WERI-Rb-1 (cell line): Measurements from ENCODE around the gene DGAT2L6.

Experiments
- DNase-seq: peaks from one replicate; pipeline ENCODE4 v3.0.0-alpha.2; 2020
- H3K27ac ChIP-seq: fragments of 250-450 bp; sonication (Bioruptor Pico); 2 replicates; pipeline ENCODE4 v1.5.1; 2020; ENCODE audit warnings: mild to moderate bottlenecking, moderate library complexity
- H3K27me3 ChIP-seq: fragments of 250-450 bp; sonication (Bioruptor Pico); 2 replicates; pipeline ENCODE4 v1.5.1; 2021; ENCODE audit warnings: mild to moderate bottlenecking, low read depth, moderate library complexity; ENCODE audit not compliant: insufficient read depth, severe bottlenecking
- H3K36me3 ChIP-seq: fragments of 250-450 bp; sonication (Bioruptor Pico); 2 replicates; pipeline ENCODE4 v1.5.1; 2020; ENCODE audit warnings: mild to moderate bottlenecking, moderate library complexity
- H3K4me3 ChIP-seq: 2 replicates; pipeline ENCODE4 v1.5.1; 2011; ENCODE audit warnings: low read depth, mild to moderate bottlenecking, control low read depth, low read length
- H3K9me3 ChIP-seq: fragments of 250-450 bp; sonication (Bioruptor Pico); 2 replicates; pipeline ENCODE4 v1.5.1; 2021; ENCODE audit warnings: mild to moderate bottlenecking, moderate library complexity; ENCODE audit not compliant: severe bottlenecking
- CTCF ChIP-seq: IDR thresholded peaks from 2 replicates; pipeline ENCODE4 v1.5.1; 2011; ENCODE audit warnings: low read depth, mild to moderate bottlenecking, control low read depth, inconsistent platforms, low read length

Gene DGAT2L6

GRCh38 chrX:70166601-70167590, 10.4 kb upstream of the DGAT2L6 start:
- TF ChIP-seq CTCF = no peak
- no peak overlapping the region for H3K4me3 ChIP-seq
- H3K36me3 ChIP-seq = peaks cover 4% of the 10 kb centered on the region; the same call in 1 of the 2 replicates
- no peaks in the 10 kb centered on the region for H3K9me3 ChIP-seq
- peaks cover 3% of the 10 kb centered on the region for H3K27me3 ChIP-seq
- H3K27ac ChIP-seq = no peak overlapping the region
- no peak for DNase-seq

- Histone ChIP-seq H3K27ac (peak overlapping the region; percentile 24), H3K36me3 (peaks cover 4% of the 10 kb centered on the region; the same call in 1 of the 2 replicates), H3K27me3 (peaks cover 5% of the 10 kb centered on the region), H3K9me3 (no peaks in the 10 kb centered on the region), H3K4me3 (peak overlapping the region; percentile 9; the same call in 1 of the 2 replicates)
- no peak for DNase-seq
- TF ChIP-seq CTCF = no peak
Observed at GRCh38 chrX:70168238-70169188, 8.8 kb upstream of the DGAT2L6 start.

GRCh38 chrX:70169281-70169680, 8.0 kb upstream of the DGAT2L6 start:
- Histone ChIP-seq H3K27ac (no peak overlapping the region), H3K9me3 (no peaks in the 10 kb centered on the region), H3K4me3 (no peak overlapping the region), H3K36me3 (no peaks in the 10 kb centered on the region; the same call in 1 of the 2 replicates), H3K27me3 (peaks cover 5% of the 10 kb centered on the region)
- DNase-seq = no peak
- TF ChIP-seq CTCF = no peak

- no peaks in the 10 kb centered on the region for H3K9me3 ChIP-seq
- no peaks in the 10 kb centered on the region for H3K36me3 ChIP-seq
- no peak overlapping the region for H3K27ac ChIP-seq
- no peak overlapping the region for H3K4me3 ChIP-seq
- TF ChIP-seq CTCF = no peak
- no peak for DNase-seq
- H3K27me3 ChIP-seq = peaks cover 5% of the 10 kb centered on the region
Observed at GRCh38 chrX:70171624-70172023, 5.7 kb upstream of the DGAT2L6 start.

GRCh38 chrX:70172221-70172620, 5.1 kb upstream of the DGAT2L6 start:
- Histone ChIP-seq H3K4me3 (no peak overlapping the region), H3K36me3 (no peaks in the 10 kb centered on the region), H3K27me3 (peaks cover 5% of the 10 kb centered on the region), H3K27ac (no peak overlapping the region), H3K9me3 (no peaks in the 10 kb centered on the region)
- TF ChIP-seq CTCF = no peak
- DNase-seq = no peak
